Testis (tissue), 2 donors: ENCODE results near the gene TNPO1.
"Not testable (repeated sequence)": the region's sequence is repeated elsewhere in the genome, so short reads cannot be mapped to it uniquely, and the experiment has no call there.

Experiments used
- POLR2A ChIP-seq: fragments of 450-650 bp; IDR thresholded peaks from one replicate; pipeline ENCODE4 v1.6.1; 2017; ENCODE audit warnings: antibody characterized with exemption, mild to moderate bottlenecking, moderate library complexity
- TF ChIP-seq, protein P1 (sequence below), 3 experiments: fragments of 450-650 bp in 2 of 3; fragments of 200-600 bp in 1 of 3; sonication (generic) in 1 of 3; IDR thresholded peaks; one replicate each; pipeline ENCODE4 v1.5.1; 2016 to 2019; ENCODE audit warnings: antibody characterized with exemption in 3 of 3, mild to moderate bottlenecking in 2 of 3, moderate library complexity in 1 of 3

DNA sequence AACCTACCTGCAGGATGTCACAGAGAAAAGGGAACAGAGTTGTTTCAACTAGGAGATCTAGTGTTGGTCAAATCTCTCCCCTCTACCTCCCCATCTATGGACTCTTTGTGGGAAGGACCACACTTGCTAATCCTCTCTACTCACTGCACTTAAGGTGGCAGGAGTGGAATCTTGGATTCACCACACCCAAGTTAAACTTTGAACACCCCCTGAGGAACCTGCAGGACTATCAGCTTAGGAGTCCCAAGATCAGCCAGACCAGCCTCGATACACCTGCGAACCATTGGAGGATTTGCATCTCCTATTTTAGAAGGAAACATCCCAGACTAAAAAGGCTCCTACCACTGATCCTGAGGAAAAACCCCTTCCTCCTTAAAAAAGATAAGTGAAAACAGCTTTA, 116.2 kb downstream of the TNPO1 start:
- TF ChIP-seq, protein P1, sequence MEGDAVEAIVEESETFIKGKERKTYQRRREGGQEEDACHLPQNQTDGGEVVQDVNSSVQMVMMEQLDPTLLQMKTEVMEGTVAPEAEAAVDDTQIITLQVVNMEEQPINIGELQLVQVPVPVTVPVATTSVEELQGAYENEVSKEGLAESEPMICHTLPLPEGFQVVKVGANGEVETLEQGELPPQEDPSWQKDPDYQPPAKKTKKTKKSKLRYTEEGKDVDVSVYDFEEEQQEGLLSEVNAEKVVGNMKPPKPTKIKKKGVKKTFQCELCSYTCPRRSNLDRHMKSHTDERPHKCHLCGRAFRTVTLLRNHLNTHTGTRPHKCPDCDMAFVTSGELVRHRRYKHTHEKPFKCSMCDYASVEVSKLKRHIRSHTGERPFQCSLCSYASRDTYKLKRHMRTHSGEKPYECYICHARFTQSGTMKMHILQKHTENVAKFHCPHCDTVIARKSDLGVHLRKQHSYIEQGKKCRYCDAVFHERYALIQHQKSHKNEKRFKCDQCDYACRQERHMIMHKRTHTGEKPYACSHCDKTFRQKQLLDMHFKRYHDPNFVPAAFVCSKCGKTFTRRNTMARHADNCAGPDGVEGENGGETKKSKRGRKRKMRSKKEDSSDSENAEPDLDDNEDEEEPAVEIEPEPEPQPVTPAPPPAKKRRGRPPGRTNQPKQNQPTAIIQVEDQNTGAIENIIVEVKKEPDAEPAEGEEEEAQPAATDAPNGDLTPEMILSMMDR (IDR thresholded peaks at IDR 0.05): not testable (repeated sequence)
- not testable (repeated sequence) for TF ChIP-seq POLR2A
